SH-SY5Y (cell line): ENCODE data around the gene PRCP.

Source experiments
- GATA2 ChIP-seq: IDR thresholded peaks from 2 replicates; pipeline ENCODE4 v1.6.1; 2011; ENCODE audit warnings: mild to moderate bottlenecking, low read depth, low read length
- GATA3 ChIP-seq: IDR thresholded peaks from 2 replicates; pipeline ENCODE4 v1.6.1; 2011; ENCODE audit warnings: low read depth, mild to moderate bottlenecking, low read length, moderate library complexity

PRCP gene

DNA sequence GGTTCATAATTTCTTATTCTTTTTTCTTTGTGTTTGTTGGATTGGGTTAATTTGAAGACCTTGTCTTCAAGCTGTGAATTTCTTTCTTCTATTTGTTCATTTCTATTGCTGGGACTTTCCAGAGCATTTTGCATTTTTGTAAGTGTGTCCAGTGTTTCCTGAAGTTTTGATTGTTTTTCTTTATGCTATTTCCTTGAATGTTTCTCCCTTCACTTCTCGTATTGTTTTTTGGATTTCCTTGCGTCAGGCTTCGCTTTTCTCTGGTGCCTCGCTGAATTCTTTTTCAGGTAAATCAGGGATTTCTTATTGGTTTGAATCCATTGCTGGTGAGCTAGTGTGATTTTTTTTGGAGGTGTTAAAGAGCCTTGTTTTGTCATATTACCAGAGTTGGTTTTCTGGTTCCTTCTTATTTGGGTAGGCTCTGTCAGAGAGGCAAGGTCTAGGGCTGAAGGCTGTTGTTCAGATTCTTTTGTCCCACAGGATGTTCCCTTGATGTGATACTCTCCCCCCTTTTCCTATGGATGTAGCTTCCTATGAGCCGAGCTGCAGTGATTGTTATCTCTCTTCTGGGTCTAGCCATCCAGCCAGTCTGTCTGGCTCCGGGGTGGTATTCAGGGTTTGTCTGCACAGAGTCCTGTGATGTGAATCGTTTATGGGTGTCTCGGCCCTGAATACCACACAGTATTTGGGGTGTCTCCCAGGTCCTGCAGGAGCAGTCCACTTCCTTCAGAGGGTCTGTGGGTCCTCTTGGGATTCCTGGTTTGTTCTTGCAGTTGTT is 22.4 kb upstream of the PRCP start:
- peak; percentile 74 for TF ChIP-seq GATA3
- peak; percentile 92 for TF ChIP-seq GATA2

DNA sequence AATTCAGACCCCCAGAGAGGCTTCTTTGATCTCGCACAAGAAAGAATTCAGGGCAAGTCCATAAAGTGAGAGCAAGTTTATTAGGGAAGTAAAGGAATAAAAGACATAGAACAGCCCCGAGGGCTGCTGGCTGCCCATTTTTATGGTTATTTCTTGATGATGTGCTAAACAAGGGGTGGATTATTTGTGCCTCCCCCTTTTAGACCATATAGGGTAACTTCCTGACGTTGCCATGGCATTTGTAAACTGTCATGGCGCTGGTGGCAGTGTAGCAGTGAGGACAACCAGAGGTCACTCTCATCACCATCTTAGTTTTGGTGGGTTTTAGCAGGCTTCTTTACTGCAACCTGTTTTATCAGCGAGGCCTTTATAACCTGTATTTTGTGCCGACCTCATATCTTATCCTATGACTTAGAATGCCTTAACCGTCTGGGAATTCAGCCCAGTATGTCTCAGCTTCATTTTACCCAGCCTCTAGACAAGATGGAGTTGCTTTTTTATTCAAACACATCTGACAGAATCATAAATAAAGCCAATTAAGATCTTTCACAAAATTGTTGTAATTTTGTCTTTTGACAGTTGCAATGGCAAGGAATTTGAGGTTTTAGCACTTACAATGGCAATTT is 8.9 kb upstream of the PRCP start:
- TF ChIP-seq GATA3 (no peak), GATA2 (no peak)

DNA sequence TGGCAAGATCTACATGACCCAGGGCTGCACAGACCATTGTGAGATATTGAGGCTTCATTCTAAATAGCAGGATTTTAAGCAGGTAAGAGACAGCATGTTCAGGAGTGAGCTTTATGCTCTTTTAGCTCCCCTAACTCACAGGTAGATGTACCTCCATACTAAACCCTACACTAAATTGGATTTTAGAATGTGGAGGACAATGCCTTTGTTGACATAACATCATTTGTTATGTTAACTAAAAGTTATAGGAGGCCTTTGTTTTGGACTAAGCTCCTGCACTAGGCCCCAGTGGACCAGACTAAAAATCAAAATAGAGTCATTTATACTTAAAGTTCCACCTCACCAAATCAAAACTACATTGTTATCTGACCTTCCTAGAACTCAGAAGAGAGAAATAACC is 8.1 kb upstream of the PRCP start:
- TF ChIP-seq GATA3 (no peak), GATA2 (no peak)

DNA sequence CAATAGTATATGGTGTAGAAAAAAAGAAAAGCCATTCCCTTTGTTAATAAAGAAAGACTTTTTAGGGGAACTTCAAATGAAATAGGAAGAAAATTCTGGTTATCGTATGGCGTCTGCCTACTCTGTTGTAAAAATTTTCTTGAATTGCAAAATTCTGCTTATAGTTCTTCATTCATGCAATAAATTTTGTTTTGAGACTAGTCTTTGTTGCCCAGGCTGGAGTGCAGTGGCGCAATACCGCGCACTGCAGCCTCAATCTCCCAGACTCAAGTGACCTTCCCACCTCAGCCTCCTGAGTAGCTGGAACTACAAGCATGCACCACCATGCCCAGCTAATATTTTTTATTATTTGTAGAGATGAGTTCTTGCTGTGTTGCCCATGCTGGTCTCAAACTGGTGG is 7.1 kb upstream of the PRCP start:
- TF ChIP-seq GATA2: no peak
- no peak for TF ChIP-seq GATA3

DNA sequence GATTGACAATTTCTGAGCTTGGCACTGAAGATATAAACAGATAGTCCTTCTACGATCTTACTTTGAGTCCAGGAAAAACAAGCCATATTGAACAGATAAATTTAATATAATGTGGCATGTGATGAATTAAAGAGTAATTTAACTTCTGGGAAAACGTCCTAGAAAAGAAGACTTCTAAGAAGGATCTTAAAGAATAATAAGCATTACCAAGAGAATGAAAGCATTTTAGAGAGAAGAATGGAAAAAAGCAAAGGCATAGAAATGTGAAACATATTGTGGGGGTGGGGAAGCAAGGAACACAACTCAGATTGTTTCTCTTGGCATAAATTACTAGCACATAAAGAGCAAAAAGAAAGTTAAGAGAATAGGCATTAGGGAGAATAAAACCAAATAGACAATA is 6.7 kb upstream of the PRCP start:
- TF ChIP-seq GATA3 (no peak), GATA2 (no peak)

DNA sequence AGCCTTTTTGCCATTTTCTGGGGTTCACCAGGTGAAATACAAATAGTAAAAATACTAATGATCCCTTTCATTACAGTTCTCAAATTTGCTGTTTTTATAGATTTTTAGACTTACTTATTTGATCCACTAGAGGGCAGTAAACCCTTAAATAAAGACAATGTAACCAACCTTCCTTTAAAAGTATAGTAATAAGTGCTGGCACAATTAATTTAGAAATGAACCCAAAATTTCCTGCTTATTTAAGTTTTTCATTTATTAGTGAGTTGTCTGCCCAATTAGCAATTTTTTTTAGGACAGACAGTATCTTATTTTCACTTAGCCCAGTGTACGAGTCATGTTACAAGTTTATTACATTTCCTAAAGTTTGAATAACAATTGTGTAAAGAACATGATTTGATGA is 6.0 kb upstream of the PRCP start:
- TF ChIP-seq GATA3 (no peak), GATA2 (no peak)

DNA sequence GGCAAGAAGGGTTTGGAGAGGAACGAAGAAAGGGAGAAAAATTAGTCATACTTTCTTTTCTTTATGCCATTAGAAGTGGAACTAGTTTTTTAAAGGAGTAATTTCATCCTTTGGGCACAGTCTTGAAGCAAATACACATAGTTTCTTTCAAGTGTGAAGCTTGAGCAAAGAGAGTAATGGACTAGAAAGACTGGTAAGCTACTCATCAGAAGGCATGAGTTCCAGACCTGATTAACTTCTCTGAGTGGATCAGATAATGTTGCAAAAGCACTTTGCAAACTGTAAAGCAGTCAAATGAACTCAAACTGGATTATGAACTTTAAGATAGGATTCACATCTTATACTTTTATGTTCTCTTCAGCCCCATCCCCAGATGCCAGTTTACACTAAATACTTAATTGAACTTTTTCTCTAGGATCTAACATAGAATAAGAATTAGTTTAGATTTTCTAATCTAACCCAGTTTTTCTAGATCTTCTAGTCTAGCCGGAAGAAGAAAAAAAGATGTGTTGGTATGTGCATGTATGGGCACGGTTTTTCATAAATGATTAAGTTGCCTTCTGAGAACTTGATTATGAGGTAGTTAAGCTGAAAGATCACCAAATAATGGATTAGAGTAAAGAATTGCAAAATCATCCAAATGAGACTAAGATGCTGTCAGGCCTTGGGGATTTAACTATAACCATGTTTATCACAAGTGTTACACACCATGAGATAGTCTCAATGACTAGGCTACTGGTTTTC is 3.8 kb upstream of the PRCP start:
- TF ChIP-seq GATA2 (no peak), GATA3 (no peak)

DNA sequence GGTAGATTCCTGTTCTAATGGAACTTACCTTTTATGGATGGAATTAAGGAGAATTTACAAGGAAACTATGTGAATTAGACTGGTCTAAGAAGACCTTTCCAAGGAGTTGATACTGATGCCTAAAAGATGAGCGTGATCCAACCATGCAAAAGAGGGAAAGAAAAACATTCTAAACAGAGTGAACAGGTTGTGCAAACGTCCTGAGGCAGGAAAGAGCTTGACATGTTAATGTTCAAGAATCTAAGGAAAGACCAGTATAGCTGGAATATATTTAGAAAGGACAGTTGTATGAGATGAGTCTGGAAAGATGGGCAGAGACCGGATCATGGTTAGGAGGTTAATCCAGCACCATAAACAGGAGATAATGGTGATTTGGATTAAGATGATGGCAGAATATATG is 2.6 kb upstream of the PRCP start:
- TF ChIP-seq GATA3 (no peak), GATA2 (no peak)

DNA sequence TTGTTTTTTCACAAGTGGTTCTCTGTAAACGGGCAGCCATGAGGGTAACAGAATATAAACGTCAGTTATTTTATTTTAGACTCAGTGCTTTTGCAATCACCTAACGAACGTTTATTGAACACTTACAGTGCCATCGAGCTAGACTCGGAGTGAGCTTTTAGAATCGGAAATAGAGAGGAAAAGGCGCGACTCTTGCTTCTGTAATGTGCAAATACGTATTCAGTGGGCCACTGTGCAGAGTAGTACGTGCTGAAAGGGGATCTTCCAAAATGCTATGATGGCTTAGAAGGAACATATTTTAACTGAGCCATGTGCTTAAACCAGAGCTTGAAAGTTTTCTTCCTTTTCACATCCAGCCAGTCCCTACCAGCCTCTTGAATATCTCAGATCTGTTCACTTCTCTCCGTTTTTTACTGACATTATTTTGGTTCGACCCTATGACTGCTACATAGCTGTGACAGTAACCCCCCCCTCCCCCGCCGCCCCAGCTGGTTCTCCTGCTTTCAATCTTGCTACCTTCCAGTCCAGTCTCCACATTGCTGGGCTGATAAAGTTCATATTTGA is 1.8 kb upstream of the PRCP start:
- TF ChIP-seq GATA2 (no peak), GATA3 (no peak)

DNA sequence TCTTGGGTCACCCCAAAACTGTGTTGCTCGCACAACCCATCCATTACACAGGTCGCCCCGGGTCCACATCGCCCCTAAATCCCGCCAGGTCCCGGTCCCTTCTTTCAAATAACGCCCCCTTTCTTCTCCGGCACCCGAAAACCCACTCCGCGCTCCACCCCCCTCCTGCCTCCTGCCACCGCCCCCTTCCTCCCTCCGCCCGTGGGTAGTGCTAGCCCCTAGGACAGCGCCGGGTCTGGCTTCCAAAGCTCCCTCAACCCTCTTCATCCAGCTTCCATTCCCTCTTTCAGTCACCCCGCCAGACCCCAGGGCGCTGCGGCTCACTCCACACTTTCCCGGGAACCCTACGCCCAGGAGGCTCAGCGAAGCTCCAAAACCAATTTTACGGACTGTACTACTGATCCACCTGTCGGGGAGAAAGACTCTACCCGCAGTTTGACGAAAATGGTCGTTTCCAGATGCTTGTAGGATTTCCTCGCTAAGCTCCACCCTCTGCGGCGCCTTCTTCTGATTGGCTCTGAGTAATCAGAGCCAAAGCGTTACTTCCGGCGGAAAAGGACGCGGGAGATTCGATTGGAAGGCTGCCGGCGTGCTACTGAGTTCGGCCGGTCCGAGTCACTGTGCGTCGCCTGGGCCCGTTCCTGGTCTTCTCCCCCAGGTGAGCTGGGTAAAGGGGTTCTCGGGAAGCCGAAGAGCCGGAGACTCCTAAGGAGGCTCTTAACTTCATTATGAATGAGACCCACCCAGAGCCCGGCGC is 1.1 kb upstream of the PRCP start, which contains the start of gene DDIAS:
TSS of gene DDIAS (plus strand) at position 572 of the 757 bp plus-strand sequence. CDS start 13,003 bp downstream, outside the sequence.
- TF ChIP-seq GATA2 (no peak), GATA3 (no peak)

DNA sequence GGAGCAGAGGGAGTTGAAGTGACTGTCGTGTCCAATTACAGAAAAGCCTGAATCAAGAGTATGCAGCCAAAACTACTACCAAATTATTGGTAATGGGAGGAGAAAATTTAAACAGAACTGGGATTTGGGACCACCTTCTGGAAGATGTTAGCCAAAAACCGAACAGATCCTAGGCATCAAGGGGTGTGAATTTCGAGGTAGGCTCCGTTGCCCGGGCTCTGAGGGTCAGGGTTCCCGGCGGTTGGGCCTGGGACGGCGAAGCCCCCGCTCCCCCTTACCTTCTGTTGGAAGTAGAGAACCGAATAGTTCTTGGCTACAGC is 313 bp downstream of the PRCP start:
- TF ChIP-seq GATA3 (no peak), GATA2 (no peak)

DNA sequence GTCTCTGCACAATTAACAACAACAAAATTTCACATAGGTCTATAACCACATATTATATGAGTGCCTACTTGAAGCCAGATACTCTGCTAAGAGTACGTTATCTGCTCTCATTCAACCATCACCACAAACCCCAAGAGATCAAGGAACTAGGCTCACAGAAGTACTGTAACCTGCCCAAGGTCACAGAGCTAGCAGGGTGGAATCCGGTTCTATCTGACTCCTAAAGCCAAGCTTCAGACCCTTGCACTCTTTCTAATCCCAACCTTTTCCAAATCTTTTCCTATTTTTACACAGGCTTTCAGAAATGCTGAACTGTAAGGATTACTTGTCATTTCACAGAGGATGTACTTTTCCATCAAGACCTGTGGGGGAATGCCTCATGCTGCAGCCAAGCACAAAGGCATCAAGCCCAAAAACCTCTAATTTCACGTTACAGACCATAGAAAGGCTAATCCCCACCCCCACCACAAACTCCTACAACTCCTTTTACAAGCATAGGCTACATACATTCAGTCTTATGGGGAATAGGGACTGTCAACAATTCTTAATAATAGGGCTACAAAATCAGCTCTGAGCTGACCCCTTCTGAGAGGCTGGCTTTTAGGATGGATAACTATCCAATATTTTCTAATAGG is 927 bp downstream of the PRCP start:
- TF ChIP-seq GATA3 (no peak), GATA2 (no peak)

DNA sequence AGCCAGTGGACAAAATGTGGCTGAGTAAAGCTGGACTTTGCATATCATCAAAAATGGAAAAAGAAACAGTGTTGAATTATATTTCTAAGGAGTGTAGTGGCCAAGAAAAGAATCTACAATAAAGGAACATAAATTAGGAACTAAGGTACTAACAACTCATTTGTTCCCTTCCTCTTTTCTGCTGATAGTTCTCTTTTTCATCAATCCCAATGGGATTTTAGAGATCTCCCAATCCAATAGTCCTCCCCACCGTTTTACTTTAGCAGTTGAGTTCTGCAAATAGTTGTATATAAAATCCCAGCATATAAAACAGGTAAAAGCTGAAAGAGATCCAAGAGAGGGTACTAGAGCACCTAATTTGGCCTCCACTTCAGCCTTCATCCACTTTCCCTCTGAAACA is 2.0 kb downstream of the PRCP start:
- TF ChIP-seq GATA3 (no peak), GATA2 (no peak)
